Natural killer cell (primary cell): ENCODE results near the gene BOLA1. TPM values are rescaled to one million over a fixed set of nuclear protein-coding genes. Genes with fewer than 3 reads are reported as not detected.

Experiments used
- ATAC-seq, 3 donors: fragments of 150-1000 bp in 2 of 3; fragments of 200-7000 bp in 1 of 3; cut with Tn5 transposase; 1 replicate in 1 of 3; 2 replicates in 2 of 3; pipeline ENCODE4 v1.10.0; 2021; ENCODE audit warnings: mild to moderate bottlenecking in 2 of 3, moderate library complexity in 2 of 3
- DNase-seq, 2 donors: peaks; one replicate each; pipeline versions ENCODE4 v3.0.0 to v3.0.0-alpha.2; 2013 to 2021; ENCODE audit warnings: mixed read lengths in 1 of 2
- H3K27ac ChIP-seq: one replicate; pipeline ENCODE4 v1.5.1; 2013; ENCODE audit warnings: mild to moderate bottlenecking, low read length
- H3K27me3 ChIP-seq: one replicate; pipeline ENCODE4 v1.6.1; 2013; ENCODE audit warnings: low read length; ENCODE audit not compliant: control insufficient read depth, insufficient read depth
- H3K36me3 ChIP-seq: one replicate; pipeline ENCODE4 v1.6.1; 2013; ENCODE audit warnings: low read length; ENCODE audit not compliant: control insufficient read depth, insufficient read depth
- H3K4me1 ChIP-seq: one replicate; pipeline ENCODE4 v1.6.1; 2013; ENCODE audit warnings: low read length; ENCODE audit not compliant: control insufficient read depth, insufficient read depth
- H3K4me3 ChIP-seq: one replicate; pipeline ENCODE4 v1.5.1; 2013; ENCODE audit warnings: low read length
- H3K9me3 ChIP-seq: one replicate; pipeline ENCODE4 v1.6.1; 2013; ENCODE audit warnings: low read length; ENCODE audit not compliant: control insufficient read depth, insufficient read depth
- H3K27ac Mint-ChIP-seq, 2 donors: one replicate each; pipeline ENCODE4 v1.8.0; 2022; ENCODE audit warnings: mild to moderate bottlenecking in 2 of 2, mixed read lengths in 2 of 2, moderate library complexity in 1 of 2
- H3K27me3 Mint-ChIP-seq, 2 donors: one replicate each; pipeline ENCODE4 v1.8.0; 2022; ENCODE audit warnings: low read depth in 2 of 2, mixed read lengths in 2 of 2
- H3K36me3 Mint-ChIP-seq: one replicate; pipeline ENCODE4 v1.8.0; 2022; ENCODE audit warnings: mixed read lengths
- H3K4me1 Mint-ChIP-seq, 2 donors: one replicate each; pipeline ENCODE4 v1.8.0; 2022; ENCODE audit warnings: mixed read lengths in 2 of 2
- H3K4me3 Mint-ChIP-seq: one replicate; pipeline ENCODE4 v1.8.0; 2022; ENCODE audit warnings: mild to moderate bottlenecking, moderate library complexity, mixed read lengths
- H3K9me3 Mint-ChIP-seq, 2 donors: one replicate each; pipeline ENCODE4 v1.8.0; 2022; ENCODE audit warnings: mixed read lengths in 2 of 2
- WGBS: methylation state at CpG from one replicate; pipeline ENCODE4 v1.1.7; 2013; ENCODE audit warnings: missing lambda C conversion rate; ENCODE audit not compliant: insufficient coverage; 5-methylcytosine and 5-hydroxymethylcytosine counted together
- intact Hi-C: fragments of 100-400 bp; cut with micrococcal nuclease; formaldehyde crosslinking; loops from one replicate; pipeline ENCODE4 v1.14.2; 2022
- total RNA-seq, 4 donors: library from RNA; stranded (reverse); fragments of 120-200 nt in 1 of 4; gene quantifications; one replicate each; pipeline versions ENCODE4 v1.2.3 to v1.2.4, GENCODE V29; 2013 to 2022
- TF ChIP-seq, protein P1 (sequence below): fragments of 200-600 bp; IDR thresholded peaks from one replicate; pipeline ENCODE4 v1.8.0; 2022; ENCODE audit warnings: antibody characterized with exemption

BOLA1 gene
- total RNA-seq, 3 donors from 2014 or later (not counting 1 experiment from before 2014, with no cell fraction given): 7.0 to 8.3 (median 7.9) TPM

DNA sequence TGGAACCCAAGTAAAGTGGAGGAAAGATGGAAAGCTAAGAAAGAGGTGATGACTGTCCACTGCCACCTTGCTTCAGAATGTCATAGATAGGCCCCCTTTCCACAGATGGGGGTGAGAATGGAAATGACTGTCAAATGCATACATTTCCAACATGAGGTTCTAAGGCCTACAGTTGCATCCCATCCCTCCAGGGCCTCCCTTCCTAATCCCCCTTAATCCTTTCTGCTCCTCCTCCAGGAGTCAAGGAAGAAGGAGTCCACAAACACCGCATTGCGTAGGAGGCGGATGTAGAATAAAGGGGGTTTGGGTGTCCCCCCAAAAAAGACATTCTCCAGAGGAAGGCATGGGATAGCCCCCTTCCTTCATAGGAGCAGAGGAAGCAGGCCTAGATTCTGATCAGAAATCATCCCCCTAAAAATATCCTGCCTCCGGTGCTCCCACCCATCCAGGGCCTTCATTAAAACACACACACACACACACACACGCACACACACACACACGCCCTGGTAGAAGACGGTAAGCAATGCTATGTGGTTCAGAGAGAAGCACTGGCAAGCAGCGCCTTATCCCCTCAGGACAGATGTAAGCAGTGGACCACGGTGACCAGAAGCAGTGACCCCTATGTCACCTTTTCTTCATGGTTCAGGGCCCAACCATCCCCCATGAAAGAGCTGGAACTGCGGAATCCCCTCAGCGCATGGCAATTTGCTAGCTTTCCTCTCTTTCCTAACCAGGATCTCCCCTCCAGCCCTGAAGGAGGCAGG, 16.2 kb downstream of the BOLA1 start:
- Mint-ChIP-seq H3K27ac (peak overlapping the region in 1 of 2 donors; percentile 48), H3K9me3 (no peaks in the 10 kb centered on the region), H3K4me3 (peak overlapping the region; percentile 7), H3K27me3 (peaks cover 18 to 26% of the 10 kb centered on the region in 2 donors), H3K4me1 (peaks cover 6 to 24% of the 10 kb centered on the region in 2 donors), H3K36me3 (no peaks in the 10 kb centered on the region)
- WGBS: 77% methylated on average over 10 of the region's 11 CpGs
- Histone ChIP-seq H3K4me1 (peaks cover 22% of the 10 kb centered on the region), H3K9me3 (no peaks in the 10 kb centered on the region), H3K27me3 (peaks cover 4% of the 10 kb centered on the region), H3K36me3 (no peaks in the 10 kb centered on the region), H3K27ac (no peak overlapping the region), H3K4me3 (no peak overlapping the region)
- DNase-seq (no peak), ATAC-seq (no peak)
- TF ChIP-seq, protein P1, sequence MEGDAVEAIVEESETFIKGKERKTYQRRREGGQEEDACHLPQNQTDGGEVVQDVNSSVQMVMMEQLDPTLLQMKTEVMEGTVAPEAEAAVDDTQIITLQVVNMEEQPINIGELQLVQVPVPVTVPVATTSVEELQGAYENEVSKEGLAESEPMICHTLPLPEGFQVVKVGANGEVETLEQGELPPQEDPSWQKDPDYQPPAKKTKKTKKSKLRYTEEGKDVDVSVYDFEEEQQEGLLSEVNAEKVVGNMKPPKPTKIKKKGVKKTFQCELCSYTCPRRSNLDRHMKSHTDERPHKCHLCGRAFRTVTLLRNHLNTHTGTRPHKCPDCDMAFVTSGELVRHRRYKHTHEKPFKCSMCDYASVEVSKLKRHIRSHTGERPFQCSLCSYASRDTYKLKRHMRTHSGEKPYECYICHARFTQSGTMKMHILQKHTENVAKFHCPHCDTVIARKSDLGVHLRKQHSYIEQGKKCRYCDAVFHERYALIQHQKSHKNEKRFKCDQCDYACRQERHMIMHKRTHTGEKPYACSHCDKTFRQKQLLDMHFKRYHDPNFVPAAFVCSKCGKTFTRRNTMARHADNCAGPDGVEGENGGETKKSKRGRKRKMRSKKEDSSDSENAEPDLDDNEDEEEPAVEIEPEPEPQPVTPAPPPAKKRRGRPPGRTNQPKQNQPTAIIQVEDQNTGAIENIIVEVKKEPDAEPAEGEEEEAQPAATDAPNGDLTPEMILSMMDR: no peak
- intact Hi-C loops: no loop called here

DNA sequence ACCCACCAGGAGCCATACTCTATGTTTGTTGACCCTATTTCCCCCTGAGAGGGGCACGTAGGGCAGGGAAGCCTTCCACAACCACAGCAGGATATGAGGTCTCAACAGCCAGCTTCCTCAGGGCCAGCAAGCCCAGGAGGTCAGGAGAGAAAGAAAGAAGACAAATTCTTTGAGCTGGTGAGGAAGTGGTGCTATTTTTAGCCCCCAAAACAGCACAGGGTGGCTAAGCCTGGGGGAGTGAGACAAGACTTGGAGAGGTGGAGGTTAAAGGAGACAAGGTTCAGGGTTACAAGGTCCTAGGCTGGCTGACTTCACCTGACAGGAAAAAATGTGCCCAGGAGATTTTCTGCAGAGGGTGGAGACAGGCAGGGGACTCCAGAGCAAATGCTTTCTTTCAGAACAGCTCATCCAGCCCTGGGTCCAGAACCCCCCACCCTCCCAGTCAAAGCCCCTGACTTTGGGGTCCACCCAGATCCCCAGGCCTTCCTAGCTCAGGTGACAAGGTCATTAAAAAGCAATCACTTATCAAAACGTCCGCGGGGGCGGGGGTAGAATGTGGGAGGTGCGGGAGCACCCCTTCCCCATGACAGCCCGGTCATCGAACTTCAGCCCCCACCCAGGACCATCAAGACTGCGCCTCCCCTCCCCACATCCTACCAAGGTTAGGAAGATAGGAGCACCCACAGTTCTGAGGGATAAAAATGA, 17.0 kb downstream of the BOLA1 start:
- 0% methylated on average over 1 of the region's 9 CpGs for WGBS
- no peak overlapping the region for H3K27ac ChIP-seq
- ATAC-seq: no peak

DNA sequence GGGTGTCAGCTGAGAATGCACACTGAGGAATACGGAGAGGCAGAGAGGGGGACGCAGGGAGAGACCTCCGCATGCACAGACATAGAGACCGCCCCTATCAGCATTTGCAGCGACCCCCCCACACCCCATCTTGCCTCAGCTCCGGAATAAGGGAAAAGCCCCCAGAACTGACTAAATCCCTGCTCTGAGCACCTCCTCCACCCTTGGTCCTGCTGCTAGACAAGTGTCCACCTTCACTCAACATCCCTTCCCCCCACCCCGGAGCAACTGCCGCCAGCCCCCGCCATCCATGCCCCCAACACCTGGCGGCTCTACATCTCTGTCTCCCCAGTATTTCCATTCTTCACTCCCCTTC, 17.5 kb downstream of the BOLA1 start:
- Mint-ChIP-seq H3K4me3 (peak overlapping the region; percentile 40), H3K9me3 (no peaks in the 10 kb centered on the region), H3K27ac (no peak overlapping the region), H3K4me1 (peaks cover 6 to 24% of the 10 kb centered on the region in 2 donors), H3K36me3 (no peaks in the 10 kb centered on the region), H3K27me3 (peaks cover 18 to 26% of the 10 kb centered on the region in 2 donors)
- peak overlapping the region; percentile 45 for H3K4me3 ChIP-seq
- DNase-seq (peak in 1 of 2 donors; percentile 25), ATAC-seq (no peak)
- H3K27me3 ChIP-seq: peaks cover 4% of the 10 kb centered on the region
- peaks cover 3% of the 10 kb centered on the region for H3K36me3 ChIP-seq
- no peaks in the 10 kb centered on the region for H3K9me3 ChIP-seq
- WGBS: 10% methylated on average over 10 of the region's 10 CpGs
- H3K4me1 ChIP-seq: peaks cover 22% of the 10 kb centered on the region
- intact Hi-C loops: no loop called here
- H3K27ac ChIP-seq: no peak overlapping the region
- TF ChIP-seq, protein P1: no peak

More for the DNA sequence above, 17.0 kb downstream of the BOLA1 start:
- TF ChIP-seq, protein P1: no peak
- peak in 1 of 2 donors; percentile 11 for DNase-seq
- Histone ChIP-seq H3K4me1 (peaks cover 22% of the 10 kb centered on the region), H3K36me3 (no peaks in the 10 kb centered on the region), H3K4me3 (no peak overlapping the region), H3K27me3 (peaks cover 4% of the 10 kb centered on the region), H3K9me3 (no peaks in the 10 kb centered on the region)
- H3K9me3 Mint-ChIP-seq: no peaks in the 10 kb centered on the region
- peaks cover 6 to 24% of the 10 kb centered on the region in 2 donors for H3K4me1 Mint-ChIP-seq
- intact Hi-C loops: no loop called here
- H3K36me3 Mint-ChIP-seq: no peaks in the 10 kb centered on the region
- peak overlapping the region in 1 of 2 donors; percentile 48 for H3K27ac Mint-ChIP-seq
- H3K4me3 Mint-ChIP-seq: peak overlapping the region; percentile 7
- peaks cover 18 to 26% of the 10 kb centered on the region in 2 donors for H3K27me3 Mint-ChIP-seq
